H1 (cell line): ENCODE results near the gene DBNDD1. TPM values are rescaled to one million over a fixed set of nuclear protein-coding genes. Genes with fewer than 3 reads are reported as not detected.

Experiments
- CTCF ChIA-PET: fragments of 300-600 bp; sonication (Branson Sonifier 250); formaldehyde crosslinking; loops from one replicate; lab custom pipeline; 2021; ENCODE audit not compliant: partially characterized antibody; lab: Charles Lee
- POLR2A ChIA-PET: fragments of 300-600 bp; sonication (Branson Sonifier 250); formaldehyde crosslinking; loops from one replicate; lab custom pipeline; 2021; ENCODE audit warnings: inconsistent platforms; ENCODE audit not compliant: partially characterized antibody; lab: Charles Lee
- DNase-seq, 2 experiments: peaks; one replicate each; pipeline versions ENCODE4 v3.0.0 to v3.0.0-alpha.2; 2010 to 2022; ENCODE audit warnings: low spot score in 2 of 2, low read depth in 1 of 2, mixed read lengths in 1 of 2
- FAIRE-seq: peaks from 2 replicates; lab custom pipeline; 2011; peaks lifted over from hg19 to GRCh38; lab: Jason Lieb, UNC
- H2AFZ ChIP-seq: 2 replicates; pipeline ENCODE4 v1.8.1; 2012; ENCODE audit warnings: low read length, inconsistent platforms
- H2AK5ac ChIP-seq: 2 replicates; pipeline ENCODE4 v1.6.1; 2013; ENCODE audit warnings: low read depth, low read length
- H2BK120ac ChIP-seq: replicated peaks from 2 replicates; pipeline ENCODE3; 2013; ENCODE audit warnings: low read depth, low read length, inconsistent platforms
- H2BK12ac ChIP-seq: 2 replicates; pipeline ENCODE4 v1.6.1; 2013; ENCODE audit warnings: low read depth, low read length
- H2BK15ac ChIP-seq: 2 replicates; pipeline ENCODE4 v1.6.1; 2013; ENCODE audit warnings: low read length
- H2BK20ac ChIP-seq: 2 replicates; pipeline ENCODE4 v1.6.1; 2013; ENCODE audit warnings: low read length
- H2BK5ac ChIP-seq: 2 replicates; pipeline ENCODE4 v1.6.1; 2013; ENCODE audit warnings: low read depth, low read length
- H3K14ac ChIP-seq: 2 replicates; pipeline ENCODE4 v1.6.1; 2013; ENCODE audit warnings: inconsistent platforms; ENCODE audit not compliant: insufficient read length
- H3K18ac ChIP-seq: 2 replicates; pipeline ENCODE4 v1.6.1; 2013; ENCODE audit warnings: low read length; ENCODE audit errors: extremely low read depth
- H3K23ac ChIP-seq: 2 replicates; pipeline ENCODE4 v1.6.1; 2013; ENCODE audit warnings: inconsistent platforms; ENCODE audit not compliant: insufficient read length
- H3K23me2 ChIP-seq: 2 replicates; pipeline ENCODE4 v1.6.1; 2013; ENCODE audit warnings: low read depth, low read length
- H3K27ac ChIP-seq: 2 replicates; pipeline ENCODE4 v1.6.1; 2011; ENCODE audit warnings: low read depth, low read length, inconsistent platforms
- H3K27me3 ChIP-seq, 4 experiments: replicated peaks in 1 of 4; 1 replicate in 1 of 4; 2 replicates in 3 of 4; pipeline versions ENCODE4 v1.6.1 to v1.8.1; 2011 to 2013; ENCODE audit warnings: low read length in 3 of 4, mild to moderate bottlenecking in 3 of 4, inconsistent platforms in 2 of 4, mixed read lengths in 2 of 4, moderate library complexity in 1 of 4; ENCODE audit not compliant: control insufficient read depth in 3 of 4, insufficient read depth in 3 of 4; ENCODE audit errors: extremely low read depth in 1 of 4
- H3K36me3 ChIP-seq, 4 experiments: 2 replicates each; pipeline versions ENCODE4 v1.6.1 to v1.8.1; 2011 to 2013; ENCODE audit warnings: mild to moderate bottlenecking in 4 of 4, low read length in 3 of 4, moderate library complexity in 2 of 4, control low read depth in 1 of 4, inconsistent platforms in 1 of 4; ENCODE audit not compliant: insufficient read depth in 4 of 4, control insufficient read depth in 2 of 4
- H3K4ac ChIP-seq: replicated peaks from 2 replicates; pipeline ENCODE3; 2013; ENCODE audit warnings: low read length, low read depth, mixed read lengths, inconsistent platforms; ENCODE audit not compliant: insufficient read length
- H3K4me1 ChIP-seq, 4 experiments: replicated peaks in 1 of 4; 1 replicate in 1 of 4; 2 replicates in 3 of 4; pipeline versions ENCODE4 v1.6.1 to v1.8.1; 2011 to 2013; ENCODE audit warnings: low read length in 3 of 4, inconsistent platforms in 2 of 4, mixed read lengths in 1 of 4; ENCODE audit not compliant: insufficient read depth in 4 of 4, control insufficient read depth in 3 of 4
- H3K4me2 ChIP-seq, 2 experiments: 2 replicates each; pipeline versions ENCODE4 v1.6.1 to v1.8.1; 2011 to 2013; ENCODE audit warnings: low read depth in 2 of 2, low read length in 2 of 2, control low read depth in 1 of 2, inconsistent platforms in 1 of 2, mild to moderate bottlenecking in 1 of 2; ENCODE audit not compliant: insufficient read depth in 1 of 2
- H3K4me3 ChIP-seq, 4 experiments: fragments of 200-600, 300-600 bp in 1 of 4; sonication (generic), shearing (Covaris generic), sonication (Bioruptor Twin) in 1 of 4; 2 replicates each; pipeline versions ENCODE4 v1.5.1 to v1.8.1; 2011 to 2016; ENCODE audit warnings: low read length in 4 of 4, low read depth in 3 of 4, control low read depth in 2 of 4, inconsistent platforms in 2 of 4, mild to moderate bottlenecking in 2 of 4, mixed read lengths in 1 of 4, moderate library complexity in 1 of 4; ENCODE audit not compliant: insufficient read depth in 2 of 4; ENCODE audit errors: extremely low read depth in 1 of 4
- H3K56ac ChIP-seq: replicated peaks from 2 replicates; pipeline ENCODE3; 2013; ENCODE audit warnings: low read depth, mild to moderate bottlenecking, mixed read lengths, low read length, inconsistent platforms; ENCODE audit not compliant: insufficient read length
- H3K79me1 ChIP-seq: 2 replicates; pipeline ENCODE4 v1.6.1; 2013; ENCODE audit warnings: low read depth, low read length, control low read depth
- H3K79me2 ChIP-seq, 2 experiments: 2 replicates each; pipeline versions ENCODE4 v1.6.1 to v1.8.1; 2012 to 2013; ENCODE audit warnings: low read length in 2 of 2, mild to moderate bottlenecking in 2 of 2, inconsistent platforms in 1 of 2; ENCODE audit not compliant: insufficient read depth in 2 of 2, control insufficient read depth in 1 of 2
- H3K9ac ChIP-seq, 4 experiments: replicated peaks in 1 of 4; 1 replicate in 1 of 4; 2 replicates in 3 of 4; pipeline versions ENCODE4 v1.6.1 to v1.8.1; 2011 to 2013; ENCODE audit warnings: low read depth in 3 of 4, low read length in 3 of 4, control low read depth in 2 of 4, mild to moderate bottlenecking in 2 of 4, moderate library complexity in 2 of 4, inconsistent platforms in 1 of 4; ENCODE audit errors: extremely low read depth in 1 of 4
- H3K9me3 ChIP-seq, 2 experiments: 2 replicates each; pipeline versions ENCODE4 v1.6.1 to v1.8.1; 2012 to 2013; ENCODE audit warnings: mild to moderate bottlenecking in 2 of 2, moderate library complexity in 2 of 2, control low read depth in 1 of 2, inconsistent platforms in 1 of 2, low read depth in 1 of 2, low read length in 1 of 2, mixed read lengths in 1 of 2; ENCODE audit not compliant: insufficient read depth in 2 of 2
- H4K20me1 ChIP-seq, 2 experiments: replicated peaks in 1 of 2; 2 replicates each; pipeline versions ENCODE3 to v1.8.1; 2011 to 2013; ENCODE audit warnings: inconsistent platforms in 2 of 2, low read length in 2 of 2, mild to moderate bottlenecking in 1 of 2; ENCODE audit not compliant: insufficient read depth in 2 of 2, control insufficient read depth in 1 of 2
- H4K5ac ChIP-seq: 2 replicates; pipeline ENCODE4 v1.6.1; 2013; ENCODE audit warnings: low read length, low read depth, mixed read lengths, inconsistent platforms; ENCODE audit not compliant: insufficient read length
- H4K8ac ChIP-seq: 2 replicates; pipeline ENCODE4 v1.8.0; 2013; ENCODE audit warnings: mild to moderate bottlenecking, moderate library complexity, low read length, inconsistent platforms; ENCODE audit not compliant: insufficient read depth; ENCODE audit errors: extremely low read depth
- H4K91ac ChIP-seq: replicated peaks from 2 replicates; pipeline ENCODE3; 2013; ENCODE audit warnings: low read length, mixed read lengths, inconsistent platforms; ENCODE audit not compliant: insufficient read length
- BCL11A ChIP-seq, 2 experiments: IDR thresholded peaks; one replicate each; pipeline ENCODE4 v1.6.1; 2011; ENCODE audit warnings: low read depth in 2 of 2, low read length in 2 of 2, mild to moderate bottlenecking in 2 of 2
- CTCF ChIP-seq, 3 experiments: IDR thresholded peaks; 1 replicate in 2 of 3; 2 replicates in 1 of 3; pipeline versions ENCODE4 v1.5.1 to v1.6.1; 2011; ENCODE audit warnings: low read length in 3 of 3, mild to moderate bottlenecking in 3 of 3, inconsistent platforms in 2 of 3, low read depth in 1 of 3, moderate library complexity in 1 of 3; ENCODE audit not compliant: insufficient read depth in 1 of 3; ENCODE audit errors: control extremely low read depth in 1 of 3
- KDM1A ChIP-seq: fragments of 200-600, 300-600 bp; sonication (generic); IDR thresholded peaks from 2 replicates; pipeline ENCODE4 v1.7.1; 2016; ENCODE audit warnings: mild to moderate bottlenecking, low read length, borderline replicate concordance
- RNF2 ChIP-seq: fragments of 200-900, 300-1000 bp; sonication (generic); IDR thresholded peaks from 2 replicates; pipeline ENCODE4 v1.7.1; 2016; ENCODE audit warnings: borderline replicate concordance, low read depth, mild to moderate bottlenecking, antibody characterized with exemption, low read length; ENCODE audit not compliant: poor library complexity, severe bottlenecking; ENCODE audit errors: missing control alignments
- RXRA ChIP-seq: IDR thresholded peaks from 2 replicates; pipeline ENCODE4 v1.6.1; 2011; ENCODE audit warnings: low read depth, mild to moderate bottlenecking, low read length, moderate library complexity; ENCODE audit not compliant: insufficient read depth
- SIRT6 ChIP-seq: IDR thresholded peaks from one replicate; pipeline ENCODE4 v1.7.1; 2012; ENCODE audit warnings: low read length, inconsistent platforms
- TAF7 ChIP-seq: optimal IDR thresholded peaks from 2 replicates; pipeline ENCODE3; 2011; ENCODE audit warnings: low read depth, mild to moderate bottlenecking, inconsistent platforms, low read length, moderate library complexity, borderline replicate concordance
- WGBS, 2 experiments: shearing (Covaris generic) in 1 of 2; methylation state at CpG; one replicate each; pipeline versions ENCODE4 v1.1.6 to v1.1.7; 2013 to 2015; ENCODE audit warnings: low lambda C conversion rate in 2 of 2, mixed read lengths in 2 of 2, inconsistent platforms in 1 of 2, low coverage in 1 of 2, missing lambda C conversion rate in 1 of 2; ENCODE audit not compliant: insufficient replicate concordance in 2 of 2, insufficient coverage in 1 of 2, insufficient read length in 1 of 2; ENCODE audit errors: extremely low coverage in 1 of 2, missing lambda C conversion rate in 1 of 2; 5-methylcytosine and 5-hydroxymethylcytosine counted together
- polyA plus RNA-seq, 7 experiments: library from polyadenylated mRNA; depleted of rRNA in 3 of 7; stranded (reverse) in 5 of 7; unstranded in 2 of 7; fragments of >200 nt in 5 of 7; fragments of 200-250 nt in 2 of 7; gene quantifications; 1 replicate in 5 of 7; 2 replicates in 1 of 7; 4 replicates in 1 of 7; pipeline versions ENCODE4 v1.2.1 to v1.2.3, GENCODE V29; 2011 to 2013; ENCODE audit warnings: missing spikeins in 2 of 7, mixed read lengths in 2 of 7
- total RNA-seq: library from RNA; stranded (reverse); fragmentation: NEBNext Ultra II Directional; extraction: Animal tissue kit (Norgen Biotek cat#: 25700); gene quantifications from 2 replicates; pipeline ENCODE4 v1.2.1, GENCODE V29; 2021

Gene DBNDD1
- total and polyA plus RNA-seq, 2 of the 8 experiments (the other 6 are each of a cell fraction or from before 2014, with no cell fraction given) = 69.9 to 92.6 TPM

- peaks cover 8% of the 10 kb centered on the region; the same call in 1 of the 2 replicates for H3K79me1 ChIP-seq
- peaks cover 10 to 31% of the 10 kb centered on the region in 2 experiments for H3K79me2 ChIP-seq
- H4K91ac ChIP-seq = no peak overlapping the region
- no peak overlapping the region for H3K18ac ChIP-seq
- H4K8ac ChIP-seq = no peak overlapping the region
- H2AK5ac ChIP-seq = no peak overlapping the region
- H4K5ac ChIP-seq = no peak overlapping the region
- no peak overlapping the region for H3K56ac ChIP-seq
- H4K20me1 ChIP-seq = peaks cover 0 to 6% of the 10 kb centered on the region in 2 experiments
- no peak overlapping the region for H3K14ac ChIP-seq
- H2BK12ac ChIP-seq = no peak overlapping the region
- WGBS, 2 experiments = 91% methylated on average over 6 of the region's 6 CpGs; no CpG with 5 or more reads in 1 of the 2 experiments
- H2BK5ac ChIP-seq = no peak overlapping the region
- FAIRE-seq = no peak
- peaks cover 10 to 11% of the 10 kb centered on the region in 2 experiments; a peak in 3 of 4 replicates for H3K9me3 ChIP-seq
- H2BK15ac ChIP-seq = no peak overlapping the region
- no peak for DNase-seq
- H3K4ac ChIP-seq = no peak overlapping the region
- H3K9ac ChIP-seq = no peak overlapping the region
- no peak overlapping the region for H3K4me2 ChIP-seq
- H3K27me3 ChIP-seq = peaks cover 0 to 6% (median 0%) of the 10 kb centered on the region in 4 experiments; a peak in 2 of 7 replicates
- H3K4me1 ChIP-seq = peaks cover 0 to 8% (median 3%) of the 10 kb centered on the region in 4 experiments; a peak in 3 of 7 replicates
- no peak overlapping the region for H3K23ac ChIP-seq
- POLR2A ChIA-PET = interaction anchor here (0.9 to 2.4 kb wide), 10 partner anchors 9 to 53 kb away, joined by 3 to 10 read pairs (median 3); partner anchors contain the start of genes DEF8 and TUBB3
- H2AFZ ChIP-seq = no peak overlapping the region
- H3K36me3 ChIP-seq = peaks cover 0 to 4% (median 1%) of the 10 kb centered on the region in 4 experiments; a peak in 2 of 8 replicates
- no peak overlapping the region for H2BK120ac ChIP-seq
- H3K4me3 ChIP-seq = no peak overlapping the region
- CTCF ChIA-PET = interaction anchor here (1.3 to 1.5 kb wide), 2 partner anchors 19 to 48 kb away, joined by 4 to 5 read pairs; no protein-coding TSS in a partner anchor
- H2BK20ac ChIP-seq = no peak overlapping the region
- peaks cover 11% of the 10 kb centered on the region for H3K23me2 ChIP-seq
- H3K27ac ChIP-seq = no peak overlapping the region
- TF ChIP-seq RXRA (no peak), KDM1A (no peak), SIRT6 (no peak), BCL11A (IDR thresholded peaks at IDR 0.05; ENCODE audit: low read depth in 2 of 2, low read length in 2 of 2) (no peak), CTCF (IDR thresholded peaks at IDR 0.05; ENCODE audit: control extremely low read depth in 1 of 3, insufficient read depth in 1 of 3, low read depth in 1 of 3, low read length in 3 of 3) (no peak), RNF2 (no peak), TAF7 (no peak)
Observed at GRCh38 chr16:89969741-89970410, 49.4 kb downstream of the DBNDD1 start.
